Colonic mucosa (tissue), 4 donors: ENCODE results near the gene ZNF133. TPM values are rescaled to one million over a fixed set of nuclear protein-coding genes. Genes with fewer than 3 reads are reported as not detected.

Experiments used
- DNase-seq: peaks from one replicate; pipeline ENCODE4 v3.0.0-alpha.2; 2020
- H3K27ac ChIP-seq: fragments of 200-600 bp; one replicate; pipeline ENCODE4 v1.8.0; 2021
- H3K27me3 ChIP-seq: fragments of 200-600 bp; one replicate; pipeline ENCODE4 v1.8.0; 2021
- H3K36me3 ChIP-seq: fragments of 200-600 bp; one replicate; pipeline ENCODE4 v1.8.0; 2021
- H3K4me1 ChIP-seq: fragments of 200-600 bp; one replicate; pipeline ENCODE4 v1.8.0; 2021; ENCODE audit warnings: mild to moderate bottlenecking
- H3K4me3 ChIP-seq: fragments of 200-600 bp; one replicate; pipeline ENCODE4 v1.8.0; 2021
- H3K9ac ChIP-seq, 2 donors: one replicate each; pipeline ENCODE4 v1.7.0; 2013; ENCODE audit warnings: control low read depth in 2 of 2, low read depth in 2 of 2, low read length in 2 of 2
- H3K9me3 ChIP-seq: fragments of 200-600 bp; one replicate; pipeline ENCODE4 v1.8.0; 2021
- intact Hi-C: fragments of 100-400 bp; cut with DNase I; formaldehyde crosslinking; loops from one replicate; pipeline ENCODE4 v1.14.1; 2022
- total RNA-seq, 2 donors: library from RNA; stranded (reverse); fragmentation: NEBNext Ultra II Directional in 1 of 2; extraction: Animal tissue kit (Norgen Biotek cat#: 25700) in 1 of 2; gene quantifications; one replicate each; pipeline ENCODE4 v1.2.1, GENCODE V29; 2021
- TF ChIP-seq, protein P1 (sequence below): fragments of 200-600 bp; IDR thresholded peaks from one replicate; pipeline ENCODE4 v1.8.0; 2022; ENCODE audit warnings: antibody characterized with exemption, mild to moderate bottlenecking
- donor health status: healthy.
- donor health status: DM: no; HTN: no; CAD: no.
- donor health status: DM: no; HTN: no; CAD: no.

ZNF133 gene
- total RNA-seq, 2 donors from 2014 or later: 7.4 to 10.9 TPM

DNA sequence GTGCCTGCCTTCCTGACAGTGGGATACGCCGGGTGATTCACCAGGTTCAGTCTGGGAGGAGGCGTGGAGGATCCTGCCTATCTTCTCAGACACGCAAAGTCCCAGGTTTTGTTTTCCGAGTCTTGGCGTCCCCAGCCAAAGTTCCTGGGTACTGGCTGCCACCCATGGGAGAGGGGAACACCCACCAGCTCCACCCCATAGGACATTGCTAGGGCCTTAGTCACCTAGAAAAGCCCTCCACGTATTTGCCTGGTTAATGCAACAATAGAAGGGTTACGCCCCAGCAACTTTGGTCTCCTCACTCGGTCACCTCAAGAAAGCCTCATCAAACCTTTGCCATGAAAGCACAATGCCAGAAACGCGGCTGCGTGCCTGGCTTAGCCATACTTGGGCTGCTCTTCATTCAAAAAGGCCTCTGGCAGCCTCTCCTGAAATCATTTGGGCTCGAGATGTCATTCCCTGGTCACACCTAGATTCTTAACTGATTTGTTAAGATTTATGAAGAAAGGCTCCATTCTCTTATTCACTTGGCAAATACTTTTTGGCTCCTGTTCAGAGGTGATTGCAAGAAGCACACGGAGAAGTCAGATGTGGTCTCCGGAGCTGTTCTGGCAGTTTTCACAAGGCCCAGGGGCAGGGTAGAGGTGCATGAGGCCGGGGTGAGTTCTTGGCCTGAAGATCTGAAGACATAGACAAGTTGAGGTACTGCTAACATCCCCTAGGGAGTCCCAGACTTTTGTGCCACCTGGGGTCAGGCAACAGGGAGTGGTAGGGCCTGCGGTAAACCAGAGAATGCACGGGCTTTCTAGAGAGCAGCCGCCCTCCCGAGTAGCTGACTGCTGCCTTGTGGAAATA lies 35.5 kb upstream of the ZNF133 start:
- Histone ChIP-seq H3K9me3 (no peaks in the 10 kb centered on the region), H3K36me3 (no peaks in the 10 kb centered on the region), H3K27me3 (no peaks in the 10 kb centered on the region), H3K4me3 (no peak overlapping the region), H3K27ac (no peak overlapping the region), H3K9ac (no peak overlapping the region), H3K4me1 (no peaks in the 10 kb centered on the region)
- no peak for DNase-seq
- intact Hi-C loops: no loop called here
- TF ChIP-seq, protein P1, sequence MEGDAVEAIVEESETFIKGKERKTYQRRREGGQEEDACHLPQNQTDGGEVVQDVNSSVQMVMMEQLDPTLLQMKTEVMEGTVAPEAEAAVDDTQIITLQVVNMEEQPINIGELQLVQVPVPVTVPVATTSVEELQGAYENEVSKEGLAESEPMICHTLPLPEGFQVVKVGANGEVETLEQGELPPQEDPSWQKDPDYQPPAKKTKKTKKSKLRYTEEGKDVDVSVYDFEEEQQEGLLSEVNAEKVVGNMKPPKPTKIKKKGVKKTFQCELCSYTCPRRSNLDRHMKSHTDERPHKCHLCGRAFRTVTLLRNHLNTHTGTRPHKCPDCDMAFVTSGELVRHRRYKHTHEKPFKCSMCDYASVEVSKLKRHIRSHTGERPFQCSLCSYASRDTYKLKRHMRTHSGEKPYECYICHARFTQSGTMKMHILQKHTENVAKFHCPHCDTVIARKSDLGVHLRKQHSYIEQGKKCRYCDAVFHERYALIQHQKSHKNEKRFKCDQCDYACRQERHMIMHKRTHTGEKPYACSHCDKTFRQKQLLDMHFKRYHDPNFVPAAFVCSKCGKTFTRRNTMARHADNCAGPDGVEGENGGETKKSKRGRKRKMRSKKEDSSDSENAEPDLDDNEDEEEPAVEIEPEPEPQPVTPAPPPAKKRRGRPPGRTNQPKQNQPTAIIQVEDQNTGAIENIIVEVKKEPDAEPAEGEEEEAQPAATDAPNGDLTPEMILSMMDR: no peak

DNA sequence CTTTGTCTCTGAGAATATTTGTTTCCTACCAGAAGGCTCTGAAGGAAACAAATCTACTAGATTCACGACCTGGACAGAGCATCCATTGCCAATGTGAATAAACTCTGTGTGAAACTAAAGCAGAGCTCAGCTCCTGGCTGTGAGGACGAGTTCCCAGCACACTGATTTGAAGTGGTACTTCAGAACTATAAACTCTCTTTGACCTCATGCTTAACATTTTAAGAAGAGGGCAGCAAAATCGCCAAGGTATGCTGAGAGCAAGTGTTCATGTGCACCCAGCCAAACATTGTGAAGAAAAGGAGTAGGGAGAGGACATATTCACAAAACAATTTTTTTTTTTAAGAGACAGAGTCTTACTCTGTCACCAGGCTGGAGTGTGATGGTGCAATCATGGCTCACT lies 33.7 kb upstream of the ZNF133 start:
- H3K9ac ChIP-seq: no peak overlapping the region
- H3K4me1 ChIP-seq: no peaks in the 10 kb centered on the region
- no peak for DNase-seq
- intact Hi-C loops: no loop called here
- TF ChIP-seq, protein P1: no peak
- H3K27me3 ChIP-seq: no peaks in the 10 kb centered on the region
- H3K27ac ChIP-seq: no peak overlapping the region
- H3K36me3 ChIP-seq: no peaks in the 10 kb centered on the region
- no peaks in the 10 kb centered on the region for H3K9me3 ChIP-seq
- H3K4me3 ChIP-seq: no peak overlapping the region

- Histone ChIP-seq H3K9ac (no peak overlapping the region), H3K9me3 (no peaks in the 10 kb centered on the region), H3K4me1 (no peaks in the 10 kb centered on the region), H3K27ac (no peak overlapping the region), H3K27me3 (no peaks in the 10 kb centered on the region), H3K36me3 (no peaks in the 10 kb centered on the region), H3K4me3 (no peak overlapping the region)
- no peak for DNase-seq
- TF ChIP-seq, protein P1: no peak
- intact Hi-C loops: no loop called here
These were observed 32.8 kb upstream of the ZNF133 start for GRCh38 chr20:18255526-18255925.

DNA sequence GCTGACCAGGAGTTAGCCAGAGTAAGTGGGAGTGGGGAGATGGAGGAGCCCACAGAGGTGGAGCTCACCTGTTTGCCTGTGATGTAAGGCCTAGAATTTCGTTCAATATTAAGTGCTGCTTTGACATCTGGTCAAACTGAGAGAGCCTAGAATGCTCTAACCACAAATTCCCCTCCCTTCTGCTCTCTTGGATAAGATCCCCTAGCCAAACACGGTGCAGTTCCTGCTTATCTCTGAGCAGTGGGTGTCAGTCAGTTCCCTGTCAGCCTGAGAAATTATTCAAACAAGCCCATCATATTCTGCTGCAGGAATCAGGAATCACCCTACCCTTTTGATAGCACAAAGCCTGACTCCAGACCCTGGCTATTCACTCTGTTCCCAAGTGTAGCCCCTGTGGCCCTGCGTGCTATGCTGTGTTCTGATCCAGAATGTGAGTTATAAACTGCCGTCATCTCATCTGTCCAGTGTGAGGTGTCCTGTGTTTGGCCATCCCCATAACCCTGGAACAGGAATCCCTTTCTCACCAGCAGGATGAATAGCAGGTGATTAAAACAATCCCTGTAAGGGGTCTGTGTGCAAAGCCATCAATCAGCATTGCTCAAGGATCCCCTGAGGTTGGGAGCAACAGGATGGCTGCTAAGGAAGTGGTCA lies 31.8 kb upstream of the ZNF133 start:
- no peaks in the 10 kb centered on the region for H3K27me3 ChIP-seq
- no peak for DNase-seq
- TF ChIP-seq, protein P1: no peak
- H3K36me3 ChIP-seq: no peaks in the 10 kb centered on the region
- intact Hi-C loops: no loop called here
- no peaks in the 10 kb centered on the region for H3K9me3 ChIP-seq
- H3K27ac ChIP-seq: no peak overlapping the region
- H3K9ac ChIP-seq: no peak overlapping the region
- no peak overlapping the region for H3K4me3 ChIP-seq
- no peaks in the 10 kb centered on the region for H3K4me1 ChIP-seq

DNA sequence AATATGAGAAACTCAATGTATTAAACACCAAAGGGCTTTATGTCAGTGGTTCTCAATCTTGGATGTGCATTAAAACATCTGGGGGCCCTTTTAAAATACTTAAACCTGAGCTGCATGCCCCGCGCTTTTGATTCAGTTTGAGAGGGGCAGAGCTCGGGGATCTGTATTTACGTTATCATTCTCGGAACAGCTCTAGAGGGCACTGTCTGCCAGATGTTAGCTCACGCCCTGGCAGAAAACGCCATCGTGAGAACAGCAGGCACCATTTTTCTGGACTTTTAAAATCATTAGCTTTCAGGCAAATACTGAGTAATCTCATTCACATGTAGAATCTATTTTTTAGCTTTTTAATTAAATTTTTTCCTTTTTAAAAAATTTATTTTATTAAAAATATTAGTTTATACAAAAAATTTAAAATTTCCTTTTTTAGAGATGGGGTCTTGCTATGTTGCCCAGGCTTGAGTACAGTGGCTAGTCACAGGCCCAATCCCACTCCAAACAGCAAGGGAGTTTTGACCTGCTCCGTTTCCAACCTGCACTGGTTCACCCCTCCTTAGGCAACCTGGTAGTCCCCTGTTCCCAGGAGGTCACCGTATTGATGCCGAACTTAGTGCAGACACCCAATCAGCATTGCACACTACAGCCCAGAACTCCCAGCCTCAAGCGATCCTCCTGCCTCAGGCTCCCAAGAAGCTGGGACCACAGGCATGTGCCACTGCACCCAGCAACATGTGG lies 30.0 kb upstream of the ZNF133 start:
- no peak overlapping the region for H3K4me3 ChIP-seq
- H3K27ac ChIP-seq: no peak overlapping the region
- no peaks in the 10 kb centered on the region for H3K27me3 ChIP-seq
- DNase-seq: no peak
- no peaks in the 10 kb centered on the region for H3K9me3 ChIP-seq
- TF ChIP-seq, protein P1: no peak
- H3K36me3 ChIP-seq: no peaks in the 10 kb centered on the region
- H3K4me1 ChIP-seq: no peaks in the 10 kb centered on the region
- no peak overlapping the region for H3K9ac ChIP-seq
- intact Hi-C loops: no loop called here
